K562 (cell line): ENCODE data around the gene VGLL4. TPM values are rescaled to one million over a fixed set of nuclear protein-coding genes. Genes with fewer than 3 reads are reported as not detected.
A peak's percentile ranks its signal among the peaks of the same experiment; 100 is the strongest.

Source experiments
- CHD4 ChIP-seq: fragments of 200-600 bp; sonication (generic); IDR thresholded peaks from 3 replicates; pipeline ENCODE4 v1.6.1; 2012; ENCODE audit warnings: low read depth, mild to moderate bottlenecking, mixed read lengths, low read length, inconsistent platforms; ENCODE audit not compliant: insufficient read depth, insufficient replicate concordance, poor library complexity, severe bottlenecking
- MCM2 ChIP-seq: fragments of 450-650 bp; IDR thresholded peaks from 2 replicates; pipeline ENCODE4 v1.6.1; 2017; ENCODE audit warnings: low read depth, mild to moderate bottlenecking
- NFYB ChIP-seq: IDR thresholded peaks from 2 replicates; pipeline ENCODE4 v1.6.1; 2011; ENCODE audit warnings: mild to moderate bottlenecking, moderate library complexity; ENCODE audit not compliant: insufficient read length; ENCODE audit errors: extremely low read depth
- PHF21A ChIP-seq: fragments of 450-650 bp; IDR thresholded peaks from 2 replicates; pipeline ENCODE4 v1.6.1; 2017; ENCODE audit warnings: low read depth, borderline replicate concordance
- polyA plus RNA-seq, 8 experiments: library from polyadenylated mRNA; depleted of rRNA in 4 of 8; stranded (reverse) in 5 of 8; unstranded in 3 of 8; fragments of >200 nt; fragmentation: Nextera tagmentation in 2 of 8; fragmentation: Illumina TruSeq in 1 of 8; extraction: Ambion mirVana in 2 of 8; extraction: Trizol in 1 of 8; gene quantifications; 2 replicates each; pipeline versions ENCODE4 v1.2.1 to v1.2.3, GENCODE V29; 2011 to 2014; ENCODE audit warnings: inconsistent platforms in 1 of 8, missing spikeins in 1 of 8
- total RNA-seq, 7 experiments: library from RNA; depleted of rRNA in 6 of 7; stranded (reverse); fragments of >200 nt in 6 of 7; fragmentation: Illumina TruSeq in 2 of 7; extraction: Trizol in 2 of 7; gene quantifications; 2 replicates each; pipeline versions ENCODE4 v1.2.1 to v1.2.3, GENCODE V29; 2011 to 2021; ENCODE audit warnings: low replicate concordance in 1 of 7
- TF ChIP-seq, protein P1 (sequence below): fragments of 450-650 bp; formaldehyde crosslinking; IDR thresholded peaks from 2 replicates; pipeline ENCODE4 v1.4.0; 2022; ENCODE audit warnings: missing genetic modification characterization
- TF ChIP-seq, protein P2 (sequence below): fragments of 250-450 bp; sonication (Bioruptor Pico); IDR thresholded peaks from 2 replicates; pipeline ENCODE4 v1.4.0; 2020; ENCODE audit warnings: borderline replicate concordance
- TF ChIP-seq, protein P3 (sequence below), 2 experiments: fragments of 450-650 bp; formaldehyde crosslinking in 1 of 2; IDR thresholded peaks; 2 replicates each; pipeline versions ENCODE4 v1.4.0 to v1.6.1; 2014 to 2020; ENCODE audit warnings: mild to moderate bottlenecking in 2 of 2, borderline replicate concordance in 1 of 2, low read depth in 1 of 2
- TF ChIP-seq, protein P4 (sequence below): fragments of 250-450 bp; sonication (Bioruptor Pico); IDR thresholded peaks from 2 replicates; pipeline ENCODE4 v1.8.0; 2022; ENCODE audit warnings: inconsistent platforms
- TF ChIP-seq, protein P5 (sequence below): fragments of 450-650 bp; IDR thresholded peaks from 2 replicates; pipeline ENCODE4 v1.6.1; 2016; ENCODE audit warnings: low read depth, mild to moderate bottlenecking, moderate library complexity
- TF ChIP-seq, protein P6 (sequence below): IDR thresholded peaks from 2 replicates; pipeline ENCODE4 v1.6.1; 2011; ENCODE audit warnings: borderline replicate concordance, low read depth, mild to moderate bottlenecking, moderate library complexity, low read length; ENCODE audit not compliant: insufficient read depth, poor library complexity, severe bottlenecking

The VGLL4 gene
- total and polyA plus RNA-seq, 9 of the 15 experiments (the other 6 are each of a cell fraction or from before 2014, with no cell fraction given) = 0.27 to 10.9 (median 8.6) TPM

DNA sequence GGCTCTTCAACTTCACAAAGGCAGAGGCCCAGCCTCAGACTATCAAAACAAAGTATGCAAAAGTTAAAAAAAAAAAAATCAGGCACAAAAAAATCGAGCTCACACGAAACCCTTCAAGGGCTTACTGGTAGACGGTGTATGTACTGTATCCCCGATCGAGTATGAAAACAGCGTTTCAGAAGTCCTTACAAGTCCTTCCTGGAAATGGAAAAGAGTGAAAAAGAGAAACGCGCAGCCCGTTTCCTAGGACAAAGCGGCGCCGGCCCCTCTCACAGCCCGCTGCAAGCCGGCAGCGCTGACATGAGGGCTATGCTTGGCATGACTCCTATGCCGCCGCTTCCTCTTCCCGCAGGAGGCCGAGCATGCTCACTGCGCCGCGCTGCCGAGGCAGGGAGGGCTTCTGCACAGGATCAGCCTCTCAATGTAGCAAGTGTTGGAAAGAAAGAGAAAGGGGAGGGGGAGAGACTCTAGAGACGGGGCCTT lies at the start of gene VGLL4 (continued):
- TF ChIP-seq, protein P1, sequence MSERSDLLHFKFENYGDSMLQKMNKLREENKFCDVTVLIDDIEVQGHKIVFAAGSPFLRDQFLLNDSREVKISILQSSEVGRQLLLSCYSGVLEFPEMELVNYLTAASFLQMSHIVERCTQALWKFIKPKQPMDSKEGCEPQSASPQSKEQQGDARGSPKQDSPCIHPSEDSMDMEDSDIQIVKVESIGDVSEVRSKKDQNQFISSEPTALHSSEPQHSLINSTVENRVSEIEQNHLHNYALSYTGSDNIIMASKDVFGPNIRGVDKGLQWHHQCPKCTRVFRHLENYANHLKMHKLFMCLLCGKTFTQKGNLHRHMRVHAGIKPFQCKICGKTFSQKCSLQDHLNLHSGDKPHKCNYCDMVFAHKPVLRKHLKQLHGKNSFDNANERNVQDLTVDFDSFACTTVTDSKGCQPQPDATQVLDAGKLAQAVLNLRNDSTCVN (CRISPR knock-in tag) = no peak
- TF ChIP-seq, protein P2, sequence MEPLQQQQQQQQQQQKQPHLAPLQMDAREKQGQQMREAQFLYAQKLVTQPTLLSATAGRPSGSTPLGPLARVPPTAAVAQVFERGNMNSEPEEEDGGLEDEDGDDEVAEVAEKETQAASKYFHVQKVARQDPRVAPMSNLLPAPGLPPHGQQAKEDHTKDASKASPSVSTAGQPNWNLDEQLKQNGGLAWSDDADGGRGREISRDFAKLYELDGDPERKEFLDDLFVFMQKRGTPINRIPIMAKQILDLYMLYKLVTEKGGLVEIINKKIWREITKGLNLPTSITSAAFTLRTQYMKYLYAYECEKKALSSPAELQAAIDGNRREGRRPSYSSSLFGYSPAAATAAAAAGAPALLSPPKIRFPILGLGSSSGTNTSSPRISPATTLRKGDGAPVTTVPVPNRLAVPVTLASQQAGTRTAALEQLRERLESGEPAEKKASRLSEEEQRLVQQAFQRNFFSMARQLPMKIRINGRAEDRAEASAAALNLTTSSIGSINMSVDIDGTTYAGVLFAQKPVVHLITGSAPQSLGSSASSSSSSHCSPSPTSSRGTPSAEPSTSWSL (CRISPR knock-in tag) = no peak
- TF ChIP-seq, protein P3, sequence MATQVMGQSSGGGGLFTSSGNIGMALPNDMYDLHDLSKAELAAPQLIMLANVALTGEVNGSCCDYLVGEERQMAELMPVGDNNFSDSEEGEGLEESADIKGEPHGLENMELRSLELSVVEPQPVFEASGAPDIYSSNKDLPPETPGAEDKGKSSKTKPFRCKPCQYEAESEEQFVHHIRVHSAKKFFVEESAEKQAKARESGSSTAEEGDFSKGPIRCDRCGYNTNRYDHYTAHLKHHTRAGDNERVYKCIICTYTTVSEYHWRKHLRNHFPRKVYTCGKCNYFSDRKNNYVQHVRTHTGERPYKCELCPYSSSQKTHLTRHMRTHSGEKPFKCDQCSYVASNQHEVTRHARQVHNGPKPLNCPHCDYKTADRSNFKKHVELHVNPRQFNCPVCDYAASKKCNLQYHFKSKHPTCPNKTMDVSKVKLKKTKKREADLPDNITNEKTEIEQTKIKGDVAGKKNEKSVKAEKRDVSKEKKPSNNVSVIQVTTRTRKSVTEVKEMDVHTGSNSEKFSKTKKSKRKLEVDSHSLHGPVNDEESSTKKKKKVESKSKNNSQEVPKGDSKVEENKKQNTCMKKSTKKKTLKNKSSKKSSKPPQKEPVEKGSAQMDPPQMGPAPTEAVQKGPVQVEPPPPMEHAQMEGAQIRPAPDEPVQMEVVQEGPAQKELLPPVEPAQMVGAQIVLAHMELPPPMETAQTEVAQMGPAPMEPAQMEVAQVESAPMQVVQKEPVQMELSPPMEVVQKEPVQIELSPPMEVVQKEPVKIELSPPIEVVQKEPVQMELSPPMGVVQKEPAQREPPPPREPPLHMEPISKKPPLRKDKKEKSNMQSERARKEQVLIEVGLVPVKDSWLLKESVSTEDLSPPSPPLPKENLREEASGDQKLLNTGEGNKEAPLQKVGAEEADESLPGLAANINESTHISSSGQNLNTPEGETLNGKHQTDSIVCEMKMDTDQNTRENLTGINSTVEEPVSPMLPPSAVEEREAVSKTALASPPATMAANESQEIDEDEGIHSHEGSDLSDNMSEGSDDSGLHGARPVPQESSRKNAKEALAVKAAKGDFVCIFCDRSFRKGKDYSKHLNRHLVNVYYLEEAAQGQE (IDR thresholded peaks at IDR 0.05; ENCODE audit: borderline replicate concordance) = peak; percentile 21; the same call in 1 of the 2 replicates
- TF ChIP-seq, protein P3 (CRISPR knock-in tag; IDR thresholded peaks at IDR 0.05; ENCODE audit: low read depth) = 0 out of 2 replicates have a peak, but pooled peaks have one; percentile 25
- no peak for TF ChIP-seq CHD4
- TF ChIP-seq, protein P4, sequence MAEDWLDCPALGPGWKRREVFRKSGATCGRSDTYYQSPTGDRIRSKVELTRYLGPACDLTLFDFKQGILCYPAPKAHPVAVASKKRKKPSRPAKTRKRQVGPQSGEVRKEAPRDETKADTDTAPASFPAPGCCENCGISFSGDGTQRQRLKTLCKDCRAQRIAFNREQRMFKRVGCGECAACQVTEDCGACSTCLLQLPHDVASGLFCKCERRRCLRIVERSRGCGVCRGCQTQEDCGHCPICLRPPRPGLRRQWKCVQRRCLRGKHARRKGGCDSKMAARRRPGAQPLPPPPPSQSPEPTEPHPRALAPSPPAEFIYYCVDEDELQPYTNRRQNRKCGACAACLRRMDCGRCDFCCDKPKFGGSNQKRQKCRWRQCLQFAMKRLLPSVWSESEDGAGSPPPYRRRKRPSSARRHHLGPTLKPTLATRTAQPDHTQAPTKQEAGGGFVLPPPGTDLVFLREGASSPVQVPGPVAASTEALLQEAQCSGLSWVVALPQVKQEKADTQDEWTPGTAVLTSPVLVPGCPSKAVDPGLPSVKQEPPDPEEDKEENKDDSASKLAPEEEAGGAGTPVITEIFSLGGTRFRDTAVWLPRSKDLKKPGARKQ = no peak
- TF ChIP-seq, protein P5, sequence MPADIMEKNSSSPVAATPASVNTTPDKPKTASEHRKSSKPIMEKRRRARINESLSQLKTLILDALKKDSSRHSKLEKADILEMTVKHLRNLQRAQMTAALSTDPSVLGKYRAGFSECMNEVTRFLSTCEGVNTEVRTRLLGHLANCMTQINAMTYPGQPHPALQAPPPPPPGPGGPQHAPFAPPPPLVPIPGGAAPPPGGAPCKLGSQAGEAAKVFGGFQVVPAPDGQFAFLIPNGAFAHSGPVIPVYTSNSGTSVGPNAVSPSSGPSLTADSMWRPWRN = no peak
- peak; percentile 14; the same call in 1 of the 2 replicates for TF ChIP-seq PHF21A
- TF ChIP-seq NFYB = no peak
- TF ChIP-seq, protein P6, sequence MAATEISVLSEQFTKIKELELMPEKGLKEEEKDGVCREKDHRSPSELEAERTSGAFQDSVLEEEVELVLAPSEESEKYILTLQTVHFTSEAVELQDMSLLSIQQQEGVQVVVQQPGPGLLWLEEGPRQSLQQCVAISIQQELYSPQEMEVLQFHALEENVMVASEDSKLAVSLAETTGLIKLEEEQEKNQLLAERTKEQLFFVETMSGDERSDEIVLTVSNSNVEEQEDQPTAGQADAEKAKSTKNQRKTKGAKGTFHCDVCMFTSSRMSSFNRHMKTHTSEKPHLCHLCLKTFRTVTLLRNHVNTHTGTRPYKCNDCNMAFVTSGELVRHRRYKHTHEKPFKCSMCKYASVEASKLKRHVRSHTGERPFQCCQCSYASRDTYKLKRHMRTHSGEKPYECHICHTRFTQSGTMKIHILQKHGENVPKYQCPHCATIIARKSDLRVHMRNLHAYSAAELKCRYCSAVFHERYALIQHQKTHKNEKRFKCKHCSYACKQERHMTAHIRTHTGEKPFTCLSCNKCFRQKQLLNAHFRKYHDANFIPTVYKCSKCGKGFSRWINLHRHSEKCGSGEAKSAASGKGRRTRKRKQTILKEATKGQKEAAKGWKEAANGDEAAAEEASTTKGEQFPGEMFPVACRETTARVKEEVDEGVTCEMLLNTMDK = no peak
- TF ChIP-seq MCM2 = no peak
